Type B pancreatic cell (in vitro differentiated cells): ENCODE data around the gene GPSM1. TPM values are rescaled to one million over a fixed set of nuclear protein-coding genes. Genes with fewer than 3 reads are reported as not detected.
A peak's percentile ranks its signal among the peaks of the same experiment; 100 is the strongest.

ENCODE experiments used
- DNase-seq: peaks from one replicate; pipeline ENCODE4 v3.0.0; 2021; ENCODE audit warnings: mixed read lengths; ENCODE audit not compliant: unreplicated experiment; ENCODE audit errors: extremely low spot score
- H3K27ac Mint-ChIP-seq: 2 replicates; pipeline ENCODE4 v1.8.0; 2021; ENCODE audit warnings: mild to moderate bottlenecking, mixed read lengths
- H3K27me3 Mint-ChIP-seq: 2 replicates; pipeline ENCODE4 v1.8.0; 2021; ENCODE audit warnings: mixed read lengths
- H3K36me3 Mint-ChIP-seq: 2 replicates; pipeline ENCODE4 v1.8.0; 2021; ENCODE audit warnings: mixed read lengths
- H3K4me1 Mint-ChIP-seq: one replicate; pipeline ENCODE4 v1.8.0; 2021; ENCODE audit warnings: mixed read lengths; ENCODE audit not compliant: unreplicated experiment
- H3K4me3 Mint-ChIP-seq: 2 replicates; pipeline ENCODE4 v1.8.0; 2021; ENCODE audit warnings: mild to moderate bottlenecking, mixed read lengths
- H3K9me3 Mint-ChIP-seq: 2 replicates; pipeline ENCODE4 v1.8.0; 2021; ENCODE audit warnings: mixed read lengths
- total RNA-seq: library from RNA; stranded (reverse); gene quantifications from 2 replicates; pipeline ENCODE4 v1.2.1, GENCODE V29; 2021; ENCODE audit warnings: low replicate concordance
- TF ChIP-seq, protein P1 (sequence below): fragments of 200-600 bp; sonication (generic); conservative IDR thresholded peaks from 2 replicates; pipeline ENCODE4 v1.5.0; 2021; ENCODE audit warnings: antibody characterized with exemption, mild to moderate bottlenecking

The GPSM1 gene
- total RNA-seq, 1 donor from 2014 or later = 56.2 TPM

DNA sequence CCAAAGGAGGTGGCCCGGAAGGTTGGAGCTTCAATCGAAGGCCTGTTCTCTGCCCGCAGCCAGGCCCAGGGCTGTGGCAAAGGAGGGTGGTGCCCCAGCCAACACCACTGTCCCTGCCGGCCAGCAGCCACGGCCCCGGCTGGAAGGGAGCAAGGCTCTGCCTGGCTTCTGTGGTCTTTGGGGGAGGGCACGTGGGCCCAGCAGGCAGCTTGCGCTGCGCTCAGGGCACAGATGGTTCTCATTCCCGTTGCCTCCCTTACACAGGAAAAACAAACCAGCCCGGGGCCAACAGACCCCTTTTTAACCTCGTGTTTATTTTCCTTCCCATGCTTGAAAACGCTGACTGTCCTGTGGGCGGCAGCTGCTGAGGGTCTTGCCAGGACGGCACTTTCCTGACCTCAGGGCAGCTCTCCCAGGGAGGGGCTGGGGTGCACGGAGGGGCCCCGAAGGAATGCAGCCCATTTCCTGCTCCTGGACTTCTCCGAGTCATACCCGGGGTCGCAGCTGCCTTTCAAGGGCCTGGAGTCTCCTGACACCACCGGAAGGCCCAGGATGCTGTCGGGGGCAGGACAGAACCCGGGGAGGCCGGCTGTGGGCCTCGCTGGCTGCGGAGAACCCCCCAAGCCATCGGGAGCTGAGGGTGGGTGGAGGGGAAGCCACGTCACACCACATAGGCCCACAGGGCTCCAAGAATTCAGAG is 1.1 kb upstream of the GPSM1 start:
- no peaks in the 10 kb centered on the region for H3K9me3 Mint-ChIP-seq
- peak overlapping the region; percentile 71 for H3K27ac Mint-ChIP-seq
- TF ChIP-seq, protein P1, sequence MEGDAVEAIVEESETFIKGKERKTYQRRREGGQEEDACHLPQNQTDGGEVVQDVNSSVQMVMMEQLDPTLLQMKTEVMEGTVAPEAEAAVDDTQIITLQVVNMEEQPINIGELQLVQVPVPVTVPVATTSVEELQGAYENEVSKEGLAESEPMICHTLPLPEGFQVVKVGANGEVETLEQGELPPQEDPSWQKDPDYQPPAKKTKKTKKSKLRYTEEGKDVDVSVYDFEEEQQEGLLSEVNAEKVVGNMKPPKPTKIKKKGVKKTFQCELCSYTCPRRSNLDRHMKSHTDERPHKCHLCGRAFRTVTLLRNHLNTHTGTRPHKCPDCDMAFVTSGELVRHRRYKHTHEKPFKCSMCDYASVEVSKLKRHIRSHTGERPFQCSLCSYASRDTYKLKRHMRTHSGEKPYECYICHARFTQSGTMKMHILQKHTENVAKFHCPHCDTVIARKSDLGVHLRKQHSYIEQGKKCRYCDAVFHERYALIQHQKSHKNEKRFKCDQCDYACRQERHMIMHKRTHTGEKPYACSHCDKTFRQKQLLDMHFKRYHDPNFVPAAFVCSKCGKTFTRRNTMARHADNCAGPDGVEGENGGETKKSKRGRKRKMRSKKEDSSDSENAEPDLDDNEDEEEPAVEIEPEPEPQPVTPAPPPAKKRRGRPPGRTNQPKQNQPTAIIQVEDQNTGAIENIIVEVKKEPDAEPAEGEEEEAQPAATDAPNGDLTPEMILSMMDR = no peak
- no peak for DNase-seq
- H3K27me3 Mint-ChIP-seq = no peaks in the 10 kb centered on the region
- no peaks in the 10 kb centered on the region for H3K36me3 Mint-ChIP-seq
- H3K4me3 Mint-ChIP-seq = peak overlapping the region; percentile 81
- H3K4me1 Mint-ChIP-seq = peaks cover 26% of the 10 kb centered on the region

DNA sequence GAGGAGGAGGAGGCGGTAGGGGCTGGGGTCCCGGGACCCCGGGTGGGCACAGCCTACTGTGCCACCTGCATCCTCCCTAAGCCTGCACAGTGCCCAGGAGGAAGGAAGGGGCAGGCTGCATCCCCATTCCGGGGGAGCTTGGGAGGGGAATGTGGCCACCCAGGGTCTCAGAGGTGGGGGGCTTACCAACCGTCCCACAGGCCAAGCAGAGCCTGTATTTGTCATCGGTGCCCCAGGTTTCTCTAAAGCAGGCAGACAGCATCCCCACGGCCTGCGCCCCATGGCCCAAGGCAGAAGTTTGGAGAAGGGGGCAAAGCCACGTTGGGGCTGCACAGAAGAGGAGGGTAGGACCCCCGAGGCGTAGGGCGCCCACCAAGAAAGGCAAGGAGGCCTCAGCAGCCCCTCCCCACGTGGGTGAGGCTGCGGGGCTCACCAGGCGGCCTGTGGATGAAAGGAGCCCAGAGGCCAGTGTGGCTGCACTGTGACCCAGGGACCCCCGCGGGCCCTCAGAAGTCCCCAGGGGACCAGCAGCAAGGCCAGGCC is 507 bp upstream of the GPSM1 start:
- no peaks in the 10 kb centered on the region for H3K27me3 Mint-ChIP-seq
- H3K36me3 Mint-ChIP-seq = no peaks in the 10 kb centered on the region
- H3K4me1 Mint-ChIP-seq = peaks cover 26% of the 10 kb centered on the region
- H3K27ac Mint-ChIP-seq = peak overlapping the region; percentile 64
- H3K4me3 Mint-ChIP-seq = peak overlapping the region; percentile 81
- no peak for DNase-seq
- TF ChIP-seq, protein P1 = no peak
- no peaks in the 10 kb centered on the region for H3K9me3 Mint-ChIP-seq

DNA sequence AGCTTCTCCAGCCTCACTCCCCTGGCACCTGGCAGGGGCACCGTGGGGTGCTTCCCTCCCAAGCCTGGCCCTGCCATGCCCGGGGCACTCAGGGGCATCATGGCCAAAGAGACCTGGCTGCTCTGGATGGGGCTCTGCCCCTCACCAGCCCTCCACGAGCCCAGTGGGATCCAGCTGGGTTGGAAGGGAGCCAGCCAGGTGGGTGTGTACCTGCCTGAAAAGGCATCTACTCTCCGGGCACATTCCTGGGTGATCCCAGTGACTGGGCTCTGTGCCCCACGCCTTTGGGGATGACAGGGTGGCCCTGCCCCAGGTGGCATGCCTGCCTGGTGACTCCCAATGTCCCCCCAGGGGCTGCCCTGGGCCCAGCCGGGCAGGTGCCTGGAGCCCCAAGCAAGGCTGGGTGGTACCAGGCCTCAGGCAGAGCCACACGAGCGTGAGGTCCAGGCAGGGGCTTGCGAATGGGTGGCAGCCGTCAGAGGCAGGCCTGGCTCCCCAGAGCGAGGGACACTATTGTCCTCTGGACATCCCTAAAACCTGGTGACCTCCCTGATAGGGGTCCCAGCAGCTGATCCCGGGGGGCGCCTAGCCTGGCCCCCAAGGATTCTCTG is 777 bp downstream of the GPSM1 start:
- Mint-ChIP-seq H3K4me3 (peak overlapping the region; percentile 96), H3K4me1 (peaks cover 16% of the 10 kb centered on the region), H3K27ac (peak overlapping the region; percentile 93), H3K27me3 (no peaks in the 10 kb centered on the region), H3K9me3 (no peaks in the 10 kb centered on the region), H3K36me3 (no peaks in the 10 kb centered on the region)
- TF ChIP-seq, protein P1 = no peak
- no peak for DNase-seq

DNA sequence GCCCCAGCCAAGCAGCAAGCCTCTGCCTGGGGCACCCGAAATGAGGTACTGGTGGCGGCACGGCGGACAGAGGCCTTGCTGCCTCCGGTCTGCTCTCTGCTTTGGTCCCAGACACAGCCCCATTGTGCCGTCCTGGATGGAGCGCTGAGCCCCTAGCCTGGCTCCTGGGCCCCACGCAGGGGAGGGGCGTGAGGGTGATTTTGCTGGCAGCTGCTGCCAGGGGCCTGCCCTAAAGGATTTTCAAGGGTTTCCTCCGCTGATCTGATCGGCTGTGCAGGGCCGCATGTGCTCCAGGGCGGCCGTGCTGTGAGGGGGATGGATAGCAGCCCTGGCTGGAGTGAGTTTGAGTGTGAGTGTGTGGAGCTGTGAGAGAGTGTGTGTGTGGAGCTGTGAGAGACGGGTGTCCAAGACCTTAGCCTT is 1.3 kb downstream of the GPSM1 start:
- Mint-ChIP-seq H3K4me1 (peaks cover 12% of the 10 kb centered on the region), H3K4me3 (peak overlapping the region; percentile 96), H3K27ac (peak overlapping the region; percentile 93), H3K27me3 (no peaks in the 10 kb centered on the region), H3K9me3 (no peaks in the 10 kb centered on the region), H3K36me3 (no peaks in the 10 kb centered on the region)
- DNase-seq = no peak
- TF ChIP-seq, protein P1 = no peak

DNA sequence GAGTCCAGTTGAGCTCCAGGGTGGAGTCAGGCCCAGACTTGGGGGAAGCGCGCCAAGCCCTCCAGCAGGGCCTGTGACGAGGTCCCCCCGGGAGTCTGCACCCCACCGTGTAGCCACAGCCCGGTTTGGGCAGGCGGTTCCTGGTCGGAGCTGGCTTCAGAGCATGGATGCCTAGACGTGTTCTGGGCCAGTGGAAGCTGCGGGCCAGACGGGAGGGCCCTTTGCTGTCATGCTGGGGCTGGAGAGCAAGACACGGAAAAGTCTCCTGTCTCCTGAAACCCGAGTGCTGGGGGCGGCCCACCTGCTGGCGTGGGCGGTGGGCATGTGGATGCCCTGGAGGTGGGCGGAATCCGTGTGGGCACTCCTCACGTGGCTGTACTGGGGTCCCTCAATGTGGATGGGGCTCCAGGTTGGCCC is 1.9 kb downstream of the GPSM1 start:
- no peaks in the 10 kb centered on the region for H3K36me3 Mint-ChIP-seq

More for the DNA sequence above, 1.9 kb downstream of the GPSM1 start:
- TF ChIP-seq, protein P1 = no peak
- H3K27ac Mint-ChIP-seq = no peak overlapping the region
- no peaks in the 10 kb centered on the region for H3K9me3 Mint-ChIP-seq
- no peaks in the 10 kb centered on the region for H3K27me3 Mint-ChIP-seq
- H3K4me1 Mint-ChIP-seq = peaks cover 9% of the 10 kb centered on the region
- DNase-seq = no peak
- H3K4me3 Mint-ChIP-seq = peak overlapping the region; percentile 96
